Liver (tissue), 9 donors: ENCODE measurements around the gene CCNY. TPM values are rescaled to one million over a fixed set of nuclear protein-coding genes. Genes with fewer than 3 reads are reported as not detected.

Experiments
- DNase-seq: peaks from one replicate; pipeline ENCODE4 v3.0.0-alpha.2; 2017; ENCODE audit warnings: low spot score
- H3K27ac ChIP-seq, 2 donors: one replicate each; pipeline ENCODE4 v1.7.0; 2013; ENCODE audit warnings: inconsistent platforms in 2 of 2, low read length in 2 of 2, control low read depth in 1 of 2, low read depth in 1 of 2, mild to moderate bottlenecking in 1 of 2
- H3K27me3 ChIP-seq, 4 donors: one replicate each; pipeline versions ENCODE4 v1.6.1 to v1.7.0; 2013; ENCODE audit warnings: low read length in 3 of 4, inconsistent platforms in 1 of 4, mild to moderate bottlenecking in 1 of 4, moderate library complexity in 1 of 4; ENCODE audit not compliant: control insufficient read depth in 4 of 4, insufficient read depth in 4 of 4
- H3K36me3 ChIP-seq, 4 donors: one replicate each; pipeline versions ENCODE4 v1.6.1 to v1.7.0; 2013; ENCODE audit warnings: low read length in 3 of 4, mild to moderate bottlenecking in 3 of 4, low read depth in 1 of 4, moderate library complexity in 1 of 4; ENCODE audit not compliant: control insufficient read depth in 4 of 4, insufficient read depth in 3 of 4
- H3K4me1 ChIP-seq, 4 donors: one replicate each; pipeline versions ENCODE4 v1.6.1 to v1.7.0; 2013; ENCODE audit warnings: low read length in 3 of 4, mild to moderate bottlenecking in 3 of 4, moderate library complexity in 1 of 4; ENCODE audit not compliant: control insufficient read depth in 4 of 4, insufficient read depth in 4 of 4
- H3K4me3 ChIP-seq, 3 donors: one replicate each; pipeline versions ENCODE4 v1.6.1 to v1.7.0; 2013; ENCODE audit warnings: low read length in 3 of 3, control low read depth in 1 of 3, low read depth in 1 of 3, mild to moderate bottlenecking in 1 of 3
- H3K9ac ChIP-seq, 2 donors: one replicate each; pipeline ENCODE4 v1.7.0; 2013; ENCODE audit warnings: low read length in 2 of 2, mild to moderate bottlenecking in 2 of 2, moderate library complexity in 2 of 2, control low read depth in 1 of 2, low read depth in 1 of 2
- H3K9me3 ChIP-seq, 4 donors: one replicate each; pipeline versions ENCODE4 v1.6.1 to v1.7.0; 2013; ENCODE audit warnings: low read length in 3 of 4; ENCODE audit not compliant: control insufficient read depth in 4 of 4
- CTCF ChIP-seq: fragments of 150-350 bp; IDR thresholded peaks from 2 replicates; pipeline ENCODE4 v1.5.1; 2017; ENCODE audit warnings: improper control_type of control experiment, low read depth, low read length; ENCODE audit not compliant: missing input control
- FOXA1 ChIP-seq: IDR thresholded peaks from 2 replicates; pipeline ENCODE4 v1.6.1; 2016; ENCODE audit warnings: antibody characterized with exemption
- FOXA2 ChIP-seq: IDR thresholded peaks from 2 replicates; pipeline ENCODE4 v1.6.1; 2016; ENCODE audit warnings: antibody characterized with exemption
- HNF4G ChIP-seq: IDR thresholded peaks from 2 replicates; pipeline ENCODE4 v1.6.1; 2016; ENCODE audit warnings: antibody characterized with exemption
- MAX ChIP-seq: IDR thresholded peaks from 2 replicates; pipeline ENCODE4 v1.6.1; 2016; ENCODE audit warnings: antibody characterized with exemption
- RAD21 ChIP-seq, 2 donors: IDR thresholded peaks; 2 replicates each; pipeline ENCODE4 v1.6.1; 2016; ENCODE audit warnings: antibody characterized with exemption in 2 of 2, mild to moderate bottlenecking in 2 of 2
- REST ChIP-seq: IDR thresholded peaks from 2 replicates; pipeline ENCODE4 v1.6.1; 2016; ENCODE audit warnings: antibody characterized with exemption, mild to moderate bottlenecking
- RXRA ChIP-seq, 2 donors: IDR thresholded peaks; 2 replicates each; pipeline ENCODE4 v1.6.1; 2017 to 2018; ENCODE audit warnings: antibody characterized with exemption in 2 of 2, mild to moderate bottlenecking in 1 of 2
- SP1 ChIP-seq: IDR thresholded peaks from 2 replicates; pipeline ENCODE4 v1.6.1; 2018; ENCODE audit warnings: antibody characterized with exemption, mild to moderate bottlenecking
- ZBTB33 ChIP-seq: IDR thresholded peaks from 2 replicates; pipeline ENCODE4 v1.6.1; 2016; ENCODE audit warnings: antibody characterized with exemption
- WGBS: extraction: QIAGEN DNeasy Blood & Tissue Kit; methylation state at CpG from one replicate; pipeline ENCODE4 v1.1.7; 2013; 5-methylcytosine and 5-hydroxymethylcytosine counted together
- polyA plus RNA-seq, 2 donors: library from polyadenylated mRNA; stranded (reverse) in 1 of 2; unstranded in 1 of 2; fragments of 200-250 nt in 1 of 2; fragments of >200 nt in 1 of 2; fragmentation: Nextera tagmentation in 1 of 2; extraction: Ambion mirVana in 1 of 2; gene quantifications; one replicate each; pipeline versions ENCODE4 v1.2.1 to v1.2.3, GENCODE V29; 2013 to 2015
- total RNA-seq, 2 donors: library from RNA; depleted of rRNA; stranded (reverse); fragments of >200 nt; gene quantifications; one replicate each; pipeline ENCODE4 v1.2.3, GENCODE V29; 2014
- donor health status: healthy.
- donor health status: healthy.
- donor health status: healthy.
- donor health status: healthy.
- donor health status: healthy.

CCNY gene
- total and polyA plus RNA-seq, 4 donors = 17.6 to 38.4 (median 21.8) TPM

GRCh38 chr10:35342183-35342753, 6.0 kb downstream of the CCNY start:
- Histone ChIP-seq H3K4me1 (peaks cover 10 to 47% (median 34%) of the 10 kb centered on the region in 4 donors), H3K4me3 (no peak overlapping the region), H3K9me3 (no peaks in the 10 kb centered on the region), H3K36me3 (no peaks in the 10 kb centered on the region), H3K27me3 (no peaks in the 10 kb centered on the region), H3K9ac (no peak overlapping the region), H3K27ac (no peak overlapping the region)
- DNase-seq = no peak
- 91% methylated on average over 5 of the region's 5 CpGs for WGBS
- peak in 1 of 2 donors; percentile 23 for TF ChIP-seq RXRA (IDR thresholded peaks at IDR 0.05)
- TF ChIP-seq ZBTB33 = no peak

GRCh38 chr10:35343739-35344138, 7.4 kb downstream of the CCNY start:
- peaks cover 14 to 47% (median 34%) of the 10 kb centered on the region in 4 donors for H3K4me1 ChIP-seq

More at GRCh38 chr10:35343739-35344138, 7.4 kb downstream of the CCNY start:
- H3K27ac ChIP-seq = no peak overlapping the region
- H3K36me3 ChIP-seq = no peaks in the 10 kb centered on the region
- H3K27me3 ChIP-seq = no peaks in the 10 kb centered on the region
- no peak overlapping the region for H3K9ac ChIP-seq
- no peak for DNase-seq
- H3K9me3 ChIP-seq = no peaks in the 10 kb centered on the region
- H3K4me3 ChIP-seq = no peak overlapping the region
- no peak for TF ChIP-seq FOXA1
- TF ChIP-seq HNF4G = no peak
- no peak for TF ChIP-seq RXRA (IDR thresholded peaks at IDR 0.05)
- TF ChIP-seq REST = no peak
- no peak for TF ChIP-seq FOXA2
- TF ChIP-seq MAX = no peak
- no peak for TF ChIP-seq SP1
- TF ChIP-seq CTCF = no peak
- no peak for TF ChIP-seq RAD21 (IDR thresholded peaks at IDR 0.05)
